Measurements from ENCODE around the gene PRKN.

- TF ChIP-seq POLR2A (IDR thresholded peaks at IDR 0.05), result no peak
- no peak for TF ChIP-seq CTCF (IDR thresholded peaks at IDR 0.05)
Measured at GRCh38 chr6:161889324-161889723, 838.2 kb downstream of the PRKN start.

Measured in thyroid gland (tissue), 4 donors.